ENCODE measurements around the gene CFAP97D2. TPM values are rescaled to one million over a fixed set of nuclear protein-coding genes. Genes with fewer than 3 reads are reported as not detected.
"Not testable (repeated sequence)": the region's sequence is repeated elsewhere in the genome, so short reads cannot be mapped to it uniquely, and the experiment has no call there.

Gene CFAP97D2
- total RNA-seq, 4 donors from 2014 or later: not detected

GRCh38 chr13:114147803-114148520, 31.1 kb upstream of the CFAP97D2 start:
- intact Hi-C loops (cut with DNase I): no loop called here
- WGBS: 75% methylated on average over 13 of the region's 22 CpGs

GRCh38 chr13:114148521-114148855, 30.6 kb upstream of the CFAP97D2 start:
- Histone ChIP-seq H3K9me3 (no peaks in the 10 kb centered on the region), H3K36me3 (no peaks in the 10 kb centered on the region), H3K4me3 (no peak overlapping the region), H3K27ac (replicated peaks in 1 of 4) (no peak overlapping the region), H3K4me1 (peaks cover 0 to 9% (median 6%) of the 10 kb centered on the region in 4 donors), H3K27me3 (no peaks in the 10 kb centered on the region)
- DNase-seq (ENCODE audit: extremely low spot score): no peak
- intact Hi-C loops (cut with DNase I): no loop called here
- 58% methylated on average over 6 of the region's 8 CpGs for WGBS
- no peak for TF ChIP-seq EP300 (IDR thresholded peaks at IDR 0.05)

More at GRCh38 chr13:114147803-114148520, 31.1 kb upstream of the CFAP97D2 start:
- no peaks in the 10 kb centered on the region for H3K27me3 ChIP-seq
- peaks cover under 1 to 14% (median 12%) of the 10 kb centered on the region in 4 donors for H3K4me1 ChIP-seq
- no peak for DNase-seq (ENCODE audit: extremely low spot score)
- no peaks in the 10 kb centered on the region for H3K9me3 ChIP-seq
- H3K36me3 ChIP-seq: no peaks in the 10 kb centered on the region
- TF ChIP-seq CTCF (IDR thresholded peaks at IDR 0.05) (no peak), POLR2AphosphoS5 (IDR thresholded peaks at IDR 0.05) (no peak), EP300 (IDR thresholded peaks at IDR 0.05) (no peak), POLR2A (IDR thresholded peaks at IDR 0.05; ENCODE audit: low read depth) (no peak)
- no peak overlapping the region for H3K4me3 ChIP-seq
- H3K27ac ChIP-seq (replicated peaks in 1 of 4): no peak overlapping the region

- 96% methylated on average over 19 of the region's 19 CpGs for WGBS
- H3K27ac ChIP-seq (replicated peaks in 1 of 4); H3K4me1 ChIP-seq; H3K4me3 ChIP-seq; H3K36me3 ChIP-seq; intact Hi-C loops (cut with DNase I); DNase-seq (ENCODE audit: extremely low spot score); H3K27me3 ChIP-seq; H3K9me3 ChIP-seq: not testable (repeated sequence)
Observed at GRCh38 chr13:114148886-114149285, 30.2 kb upstream of the CFAP97D2 start.

GRCh38 chr13:114149774-114150740, 29.0 kb upstream of the CFAP97D2 start:
- no peaks in the 10 kb centered on the region for H3K4me1 ChIP-seq
- no peaks in the 10 kb centered on the region for H3K27me3 ChIP-seq
- H3K36me3 ChIP-seq: no peaks in the 10 kb centered on the region
- no peak overlapping the region for H3K4me3 ChIP-seq
- no peak overlapping the region for H3K27ac ChIP-seq (replicated peaks in 1 of 4)
- TF ChIP-seq EP300 (IDR thresholded peaks at IDR 0.05) (no peak), POLR2AphosphoS5 (IDR thresholded peaks at IDR 0.05) (no peak), CTCF (IDR thresholded peaks at IDR 0.05) (no peak), POLR2A (IDR thresholded peaks at IDR 0.05; ENCODE audit: low read depth) (no peak)
- intact Hi-C loops (cut with DNase I): no loop called here
- H3K9me3 ChIP-seq: no peaks in the 10 kb centered on the region
- WGBS: 89% methylated on average over 9 of the region's 12 CpGs
- DNase-seq (ENCODE audit: extremely low spot score): no peak

- H3K27ac ChIP-seq (replicated peaks in 1 of 4): no peak overlapping the region
- no peak for DNase-seq (ENCODE audit: extremely low spot score)
- WGBS: 70% methylated on average over 8 of the region's 10 CpGs
- no peaks in the 10 kb centered on the region for H3K36me3 ChIP-seq
- intact Hi-C loops (cut with DNase I): no loop called here
- H3K27me3 ChIP-seq: no peaks in the 10 kb centered on the region
- no peaks in the 10 kb centered on the region for H3K9me3 ChIP-seq
- no peak for TF ChIP-seq EP300 (IDR thresholded peaks at IDR 0.05)
- TF ChIP-seq CTCF (IDR thresholded peaks at IDR 0.05): no peak
- no peak for TF ChIP-seq POLR2A (IDR thresholded peaks at IDR 0.05; ENCODE audit: low read depth)
- TF ChIP-seq POLR2AphosphoS5 (IDR thresholded peaks at IDR 0.05): no peak
- H3K4me3 ChIP-seq: no peak overlapping the region
- H3K4me1 ChIP-seq: no peaks in the 10 kb centered on the region
Observed at GRCh38 chr13:114151031-114151430, 28.0 kb upstream of the CFAP97D2 start.
